NCI-H510A (cell line): ENCODE data around the gene F2RL2.

Experiments used
- DNase-seq: peaks from one replicate; lab custom pipeline; 2025; lab: John Stamatoyannopoulos, UW

F2RL2 gene

DNA sequence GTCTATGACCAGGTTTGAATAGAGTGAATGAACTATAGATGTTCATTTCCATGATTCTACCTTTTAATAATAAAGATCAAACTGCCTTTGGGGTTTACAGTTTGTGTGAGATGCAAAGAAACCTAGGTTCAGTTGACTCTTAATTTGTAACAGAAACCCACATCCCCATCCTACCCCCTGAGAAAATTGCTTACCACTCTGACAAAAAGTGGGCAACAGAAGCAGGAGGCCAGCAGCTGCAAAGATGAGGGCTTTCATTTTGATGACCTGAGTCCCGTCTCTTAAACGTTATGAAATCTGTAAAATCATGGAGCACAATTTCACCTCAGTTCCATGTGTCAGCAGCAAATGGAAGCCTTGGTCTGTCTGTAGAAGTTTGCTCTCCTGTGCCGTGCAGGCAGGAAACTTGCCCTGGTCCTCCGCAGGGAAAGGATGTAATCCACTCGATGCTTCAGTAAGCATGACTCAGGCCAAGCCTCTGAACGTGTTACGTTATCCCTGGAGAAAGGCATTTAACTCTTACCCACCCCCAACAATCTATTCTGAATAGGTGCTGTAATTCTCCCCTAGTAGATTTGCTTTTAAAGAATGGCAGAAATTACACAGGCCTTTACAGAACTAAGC is at the start of gene F2RL2:
F2RL2 (minus strand) TSS at position 431 of the 624 bp plus-strand sequence; CDS start at position 258, 173 bp downstream.
- DNase-seq: no peak

DNA sequence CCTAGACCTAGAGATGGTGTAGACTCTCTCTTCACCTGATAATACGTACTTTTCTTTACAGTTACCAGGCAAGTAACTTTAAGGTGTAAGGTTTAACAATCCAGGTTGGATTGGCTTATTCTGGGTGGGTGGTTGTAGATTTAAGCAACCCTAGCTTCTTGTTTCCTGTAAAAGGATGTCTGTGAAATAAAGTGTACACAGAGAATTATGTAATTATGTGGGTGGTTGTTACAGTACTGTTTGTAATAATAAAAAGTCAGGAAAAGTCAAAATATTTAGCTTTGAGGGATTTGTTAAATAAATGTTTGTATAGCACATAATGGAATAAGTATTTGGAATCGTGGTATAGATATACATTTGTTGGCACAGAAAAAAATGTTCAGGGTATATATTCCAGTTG is 49.0 kb upstream of the F2RL2 start:
- no peak for DNase-seq

DNA sequence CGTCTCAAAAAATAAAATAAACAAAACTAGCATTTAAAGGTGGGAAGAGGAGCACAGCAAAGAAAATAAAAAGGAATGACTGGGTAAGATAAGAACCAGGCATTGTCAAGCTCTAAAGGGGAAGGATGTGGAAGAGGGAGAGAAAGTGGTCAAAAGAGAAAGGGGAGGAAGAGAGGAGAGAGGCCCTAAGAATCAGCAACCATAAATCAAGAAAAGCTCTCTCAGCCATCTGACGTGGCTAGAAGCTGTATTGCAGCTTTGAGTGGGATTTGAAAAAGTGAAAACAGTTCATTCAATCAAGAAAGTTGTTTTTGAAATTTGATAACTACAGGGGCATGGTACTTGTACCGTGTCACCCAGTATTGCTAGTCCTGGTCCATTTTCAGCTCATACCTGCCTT is 47.3 kb upstream of the F2RL2 start:
- no peak for DNase-seq

- no peak for DNase-seq
These were observed 46.0 kb upstream of the F2RL2 start for GRCh38 chr5:76669245-76669644.

- DNase-seq: no peak
These were observed 44.3 kb upstream of the F2RL2 start for GRCh38 chr5:76667495-76667894.

- DNase-seq: no peak
These were observed 40.9 kb upstream of the F2RL2 start for GRCh38 chr5:76664079-76664478.

GRCh38 chr5:76663573-76663972 is 40.4 kb upstream of the F2RL2 start:
- no peak for DNase-seq

DNA sequence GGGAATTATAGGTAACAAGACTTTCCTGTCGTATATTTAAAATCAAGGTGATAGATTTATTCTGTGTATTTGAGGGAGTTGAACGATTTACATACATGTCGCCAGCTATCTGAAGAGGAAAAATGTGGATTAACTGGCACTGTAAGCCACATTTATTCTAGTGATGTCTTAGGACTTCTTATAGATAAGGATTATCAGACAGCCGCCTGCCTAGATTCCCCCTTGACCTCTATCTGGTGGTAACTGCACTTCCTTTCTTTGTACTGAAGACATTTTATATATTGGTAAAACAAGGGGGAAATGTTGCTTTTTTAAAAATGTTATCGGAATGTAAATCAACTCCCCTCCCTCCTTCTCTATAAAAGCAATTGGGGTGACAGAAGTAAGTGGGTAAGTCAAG is 39.3 kb upstream of the F2RL2 start:
- DNase-seq: no peak

DNA sequence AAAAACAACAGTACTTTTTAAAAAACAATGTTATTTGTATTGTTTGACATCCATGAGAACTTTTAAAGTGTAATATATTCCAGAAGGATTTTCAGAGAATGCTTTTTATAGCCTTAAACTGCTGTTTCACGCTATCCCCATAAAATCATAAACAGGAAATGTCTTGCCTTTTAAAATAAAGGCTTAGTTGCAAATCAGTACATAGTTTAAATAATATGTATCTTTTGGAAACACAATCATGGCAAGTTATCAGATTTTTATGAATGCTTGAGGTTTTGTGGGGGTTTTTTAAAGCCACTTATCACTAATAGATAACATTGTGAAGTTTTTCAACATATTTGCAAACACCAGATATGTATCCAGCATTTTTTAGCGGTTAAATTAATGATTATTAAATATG is 37.2 kb upstream of the F2RL2 start:
- DNase-seq: no peak

DNA sequence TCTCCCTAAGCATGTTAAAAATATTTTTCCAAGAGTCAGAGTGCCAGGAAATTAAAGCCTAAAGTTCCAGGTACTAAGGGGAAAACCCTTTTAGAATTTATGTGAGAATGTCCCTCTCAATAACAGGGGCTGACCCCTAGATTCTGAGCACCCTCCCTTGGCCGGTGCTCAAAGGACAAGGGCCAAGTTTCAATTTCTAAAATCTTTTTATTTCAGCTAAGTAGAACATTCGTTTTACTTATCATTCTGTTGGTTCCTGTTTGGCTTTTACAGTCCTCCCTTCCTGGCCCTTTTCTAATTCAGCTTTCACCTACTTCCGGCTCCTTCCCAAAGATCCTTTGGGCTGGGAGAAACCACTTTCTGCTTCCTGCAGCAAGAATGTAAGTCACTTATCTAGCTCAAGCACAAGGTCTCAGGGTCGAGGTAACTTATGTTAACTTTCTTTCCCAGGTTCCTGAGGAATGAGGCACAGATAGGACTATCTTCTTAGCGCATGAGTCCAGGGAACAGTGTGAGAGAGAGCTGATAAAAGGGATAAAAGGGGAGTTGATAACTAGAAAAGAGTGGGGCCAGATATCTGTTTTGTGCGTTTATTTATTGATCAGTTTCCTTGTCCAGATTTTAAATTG is 34.6 kb upstream of the F2RL2 start:
- DNase-seq: no peak

GRCh38 chr5:76657091-76657490 is 33.9 kb upstream of the F2RL2 start:
- DNase-seq: no peak

GRCh38 chr5:76652809-76653414 is 29.7 kb upstream of the F2RL2 start:
- no peak for DNase-seq

- DNase-seq: no peak
These were observed 25.9 kb upstream of the F2RL2 start for GRCh38 chr5:76649140-76649539.

DNA sequence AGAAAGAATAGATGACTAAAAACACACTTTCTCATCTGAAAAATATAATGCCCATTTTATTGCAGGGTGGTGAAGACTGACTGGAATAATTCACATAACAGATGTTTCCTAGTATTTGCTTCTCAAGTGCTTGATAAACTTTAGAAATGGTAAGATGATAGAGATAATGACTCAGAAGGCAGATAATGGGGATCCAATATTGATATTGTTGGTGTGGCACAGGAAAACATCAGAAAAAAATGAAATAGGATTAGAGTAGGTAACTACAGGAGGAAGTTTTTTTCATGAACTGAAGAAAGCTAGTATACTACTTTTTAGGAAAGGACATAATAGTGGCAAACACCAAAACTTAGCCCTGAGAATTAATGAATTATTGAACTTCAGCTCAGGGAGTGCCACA is 20.2 kb upstream of the F2RL2 start:
- DNase-seq: no peak

- no peak for DNase-seq
These were observed 19.3 kb upstream of the F2RL2 start for GRCh38 chr5:76642390-76643040.

GRCh38 chr5:76641514-76642120 is 18.4 kb upstream of the F2RL2 start:
- no peak for DNase-seq

GRCh38 chr5:76638479-76638878 is 15.3 kb upstream of the F2RL2 start:
- DNase-seq: no peak

- DNase-seq: no peak
These were observed 14.3 kb upstream of the F2RL2 start for GRCh38 chr5:76637490-76637889.

GRCh38 chr5:76634661-76635060 is 11.5 kb upstream of the F2RL2 start:
- no peak for DNase-seq

DNA sequence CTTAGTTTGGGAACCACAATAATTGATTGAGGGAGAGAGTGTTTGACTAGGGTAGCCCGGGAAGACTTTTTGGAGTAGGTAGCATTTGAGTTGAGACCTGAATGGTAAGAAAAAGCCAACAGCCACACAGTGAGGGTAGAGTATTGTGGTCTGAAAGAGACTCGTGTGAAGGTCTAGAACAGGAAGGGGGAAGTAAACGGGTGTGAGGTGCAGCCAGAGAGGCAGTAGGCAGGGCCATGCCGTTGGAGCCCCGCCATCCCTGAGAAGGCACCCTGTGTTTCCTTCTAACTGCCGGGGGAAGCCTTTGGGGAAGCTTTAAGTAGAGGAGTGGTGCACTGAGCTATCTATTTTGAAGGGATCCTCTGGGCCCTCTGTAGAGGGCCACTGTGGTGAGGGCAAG is 3.5 kb upstream of the F2RL2 start:
- DNase-seq: no peak

GRCh38 chr5:76625087-76625815 is 2.0 kb upstream of the F2RL2 start:
- no peak for DNase-seq

GRCh38 chr5:76622076-76622475 is 1.1 kb downstream of the F2RL2 start:
- no peak for DNase-seq
